Glutamatergic neuron (in vitro differentiated cells): ENCODE results near the gene NDUFS3. TPM values are rescaled to one million over a fixed set of nuclear protein-coding genes. Genes with fewer than 3 reads are reported as not detected.
A peak's percentile ranks its signal among the peaks of the same experiment; 100 is the strongest.
"Not testable (repeated sequence)": the region's sequence is repeated elsewhere in the genome, so short reads cannot be mapped to it uniquely, and the experiment has no call there.

ENCODE experiments used
- DNase-seq: peaks from one replicate; pipeline ENCODE4 v3.0.0; 2022
- H3K27ac Mint-ChIP-seq: one replicate; pipeline ENCODE4 v1.8.0; 2020; ENCODE audit warnings: mild to moderate bottlenecking, mixed read lengths, inconsistent platforms; ENCODE audit not compliant: unreplicated experiment
- H3K27me3 Mint-ChIP-seq: one replicate; pipeline ENCODE4 v1.8.0; 2020; ENCODE audit warnings: mild to moderate bottlenecking, moderate library complexity, mixed read lengths, inconsistent platforms; ENCODE audit not compliant: unreplicated experiment
- H3K36me3 Mint-ChIP-seq: one replicate; pipeline ENCODE4 v1.8.0; 2020; ENCODE audit warnings: mild to moderate bottlenecking, mixed read lengths, inconsistent platforms; ENCODE audit not compliant: unreplicated experiment
- H3K4me1 Mint-ChIP-seq: one replicate; pipeline ENCODE4 v1.8.0; 2020; ENCODE audit warnings: mild to moderate bottlenecking, low read depth, mixed read lengths, inconsistent platforms; ENCODE audit not compliant: unreplicated experiment
- H3K4me3 Mint-ChIP-seq: one replicate; pipeline ENCODE4 v1.8.0; 2020; ENCODE audit warnings: mild to moderate bottlenecking, mixed read lengths, inconsistent platforms; ENCODE audit not compliant: unreplicated experiment
- H3K9me3 Mint-ChIP-seq: one replicate; pipeline ENCODE4 v1.8.0; 2020; ENCODE audit warnings: mild to moderate bottlenecking, moderate library complexity, mixed read lengths, inconsistent platforms; ENCODE audit not compliant: unreplicated experiment
- long read RNA-seq: library from polyadenylated mRNA; unstranded; transcript quantifications from one replicate; pipeline ENCODE4 v2.0.0, GENCODE V29; 2020; ENCODE audit not compliant: unreplicated experiment
- total RNA-seq: library from RNA; stranded (reverse); fragmentation: NEBNext Ultra II Directional; extraction: Animal tissue kit (Norgen Biotek cat#: 25700); gene quantifications from one replicate; pipeline ENCODE4 v1.2.1, GENCODE V29; 2021; ENCODE audit not compliant: unreplicated experiment
- TF ChIP-seq, protein P1 (sequence below): fragments of 200-600 bp; sonication (generic); IDR thresholded peaks from one replicate; pipeline ENCODE4 v1.5.0; 2021; ENCODE audit not compliant: partially characterized antibody, unreplicated experiment

The NDUFS3 gene
- total RNA-seq: 122 TPM
- long read RNA-seq, transcript NDUFS3-201 (7 exons, 958 nt): major isoform, 59 of 68 reads
- long read RNA-seq, partial matches to known transcripts: 3 of 68 reads
- long read RNA-seq, other reads (novel, unspliced or antisense): 6 of 68 reads

DNA sequence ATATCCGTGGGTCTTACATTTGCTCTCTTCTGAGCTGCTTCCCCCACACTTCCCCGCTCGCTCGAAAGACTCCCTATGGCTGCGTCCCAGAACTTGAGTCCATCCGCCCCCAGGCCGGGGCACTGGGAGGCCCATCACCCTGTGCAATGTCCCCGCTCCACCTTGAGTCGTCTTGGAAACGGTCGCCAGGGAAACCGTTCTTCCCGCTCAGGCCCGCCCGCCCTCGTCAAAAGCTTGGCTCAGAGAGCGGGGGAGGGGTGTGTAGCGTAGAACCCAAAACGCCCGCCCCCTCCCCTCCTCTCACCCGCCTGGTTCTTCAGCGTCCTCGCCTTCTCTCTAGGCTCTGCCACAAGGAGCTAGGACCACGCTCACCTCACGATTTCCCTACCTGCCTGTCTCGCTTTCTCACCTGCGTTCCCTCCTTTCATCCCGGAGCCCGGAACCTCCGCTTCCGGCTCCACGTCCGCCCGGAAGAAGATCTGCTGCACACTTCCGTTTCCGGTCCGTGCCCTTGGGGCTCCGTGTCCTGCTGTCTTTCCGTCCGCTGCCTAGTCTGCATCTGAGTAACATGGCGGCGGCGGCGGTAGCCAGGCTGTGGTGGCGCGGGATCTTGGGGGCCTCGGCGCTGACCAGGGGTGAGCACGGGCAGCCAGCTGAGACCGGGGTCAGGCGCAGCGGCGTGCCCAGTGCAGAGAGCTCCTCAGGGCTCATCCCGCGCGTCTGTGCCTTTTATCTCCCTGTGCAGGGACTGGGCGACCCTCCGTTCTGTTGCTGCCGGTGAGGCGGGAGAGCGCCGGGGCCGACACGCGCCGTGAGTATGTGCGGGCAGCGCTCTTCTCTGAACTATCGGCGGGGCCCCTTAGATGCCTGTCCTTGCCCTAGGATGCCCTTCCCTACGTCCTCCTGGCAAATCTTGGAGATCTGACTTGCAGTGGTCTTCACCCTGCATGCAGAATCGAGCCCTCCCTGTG lies at the start of gene NDUFS3, which contains the start of gene KBTBD4:
TSS of gene NDUFS3 (plus strand) at position 551 of the 971 bp plus-strand sequence. CDS start at position 569, 18 bp downstream.
TSS of gene KBTBD4 (minus strand) at position 447 of the 971 bp plus-strand sequence. CDS start at position 428, 19 bp downstream.
- Mint-ChIP-seq H3K4me3 (peak within 1 kb of the TSS; percentile 100), H3K4me1 (peaks cover 12% of the 10 kb centered on the region), H3K36me3 (peaks cover 6% of the 10 kb centered on the region)

DNA sequence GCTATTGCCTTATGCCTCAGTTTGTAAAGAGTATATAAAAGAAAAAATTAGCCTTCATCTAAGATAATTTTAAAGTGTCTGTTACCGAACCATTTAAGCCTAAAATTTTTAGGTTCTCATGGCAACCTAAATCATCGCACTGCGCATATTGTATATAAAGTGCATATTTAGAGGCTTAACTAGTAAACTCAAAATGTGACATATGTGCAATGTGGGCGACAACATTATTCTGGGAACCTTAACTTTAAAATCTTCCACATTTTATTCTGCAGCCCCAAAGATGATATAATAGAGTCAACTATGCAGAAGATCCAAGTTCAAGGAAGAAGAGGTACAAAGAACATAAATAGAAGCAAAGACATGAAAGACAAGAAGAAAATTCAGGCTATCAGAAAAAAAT lies 48.9 kb upstream of the NDUFS3 start:
- TF ChIP-seq, protein P1, sequence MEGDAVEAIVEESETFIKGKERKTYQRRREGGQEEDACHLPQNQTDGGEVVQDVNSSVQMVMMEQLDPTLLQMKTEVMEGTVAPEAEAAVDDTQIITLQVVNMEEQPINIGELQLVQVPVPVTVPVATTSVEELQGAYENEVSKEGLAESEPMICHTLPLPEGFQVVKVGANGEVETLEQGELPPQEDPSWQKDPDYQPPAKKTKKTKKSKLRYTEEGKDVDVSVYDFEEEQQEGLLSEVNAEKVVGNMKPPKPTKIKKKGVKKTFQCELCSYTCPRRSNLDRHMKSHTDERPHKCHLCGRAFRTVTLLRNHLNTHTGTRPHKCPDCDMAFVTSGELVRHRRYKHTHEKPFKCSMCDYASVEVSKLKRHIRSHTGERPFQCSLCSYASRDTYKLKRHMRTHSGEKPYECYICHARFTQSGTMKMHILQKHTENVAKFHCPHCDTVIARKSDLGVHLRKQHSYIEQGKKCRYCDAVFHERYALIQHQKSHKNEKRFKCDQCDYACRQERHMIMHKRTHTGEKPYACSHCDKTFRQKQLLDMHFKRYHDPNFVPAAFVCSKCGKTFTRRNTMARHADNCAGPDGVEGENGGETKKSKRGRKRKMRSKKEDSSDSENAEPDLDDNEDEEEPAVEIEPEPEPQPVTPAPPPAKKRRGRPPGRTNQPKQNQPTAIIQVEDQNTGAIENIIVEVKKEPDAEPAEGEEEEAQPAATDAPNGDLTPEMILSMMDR: no peak
- Mint-ChIP-seq H3K4me1 (peaks cover 27% of the 10 kb centered on the region), H3K27me3 (no peaks in the 10 kb centered on the region), H3K27ac (peak overlapping the region; percentile 80), H3K4me3 (no peak overlapping the region), H3K9me3 (peaks cover 3% of the 10 kb centered on the region), H3K36me3 (no peaks in the 10 kb centered on the region)
- no peak for DNase-seq

More for the DNA sequence above, at the start of gene NDUFS3, which contains the start of gene KBTBD4:
- peaks cover 10% of the 10 kb centered on the region for H3K27me3 Mint-ChIP-seq
- peaks cover 7% of the 10 kb centered on the region for H3K9me3 Mint-ChIP-seq
- H3K27ac Mint-ChIP-seq: peak within 1 kb of the TSS; percentile 98
- peak; percentile 89 for DNase-seq
- TF ChIP-seq, protein P1: no peak

DNA sequence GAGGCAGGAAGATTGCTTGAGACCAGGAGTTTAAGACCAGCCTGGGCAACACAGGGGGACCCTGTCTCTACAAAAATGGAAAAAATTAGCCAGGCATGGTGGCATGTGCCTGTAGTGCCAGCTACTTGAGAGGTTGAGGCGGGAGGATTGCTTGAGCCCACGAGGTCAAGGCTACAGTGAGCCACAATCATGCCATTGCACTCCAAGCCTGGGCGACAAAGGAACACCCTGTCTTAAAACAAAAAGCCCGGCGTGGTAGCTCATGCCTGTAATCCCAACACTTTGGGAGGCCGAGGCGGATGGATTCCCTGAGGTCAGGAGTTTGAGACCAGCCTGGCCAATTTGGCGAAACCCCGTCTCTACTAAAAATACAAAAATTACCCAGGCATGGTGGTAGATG lies 48.2 kb upstream of the NDUFS3 start:
- DNase-seq, H3K27me3 Mint-ChIP-seq, H3K9me3 Mint-ChIP-seq, H3K4me3 Mint-ChIP-seq, H3K36me3 Mint-ChIP-seq: not testable (repeated sequence)
- H3K27ac Mint-ChIP-seq: peak overlapping the region; percentile 80
- H3K4me1 Mint-ChIP-seq: peaks cover 24% of the 10 kb centered on the region

DNA sequence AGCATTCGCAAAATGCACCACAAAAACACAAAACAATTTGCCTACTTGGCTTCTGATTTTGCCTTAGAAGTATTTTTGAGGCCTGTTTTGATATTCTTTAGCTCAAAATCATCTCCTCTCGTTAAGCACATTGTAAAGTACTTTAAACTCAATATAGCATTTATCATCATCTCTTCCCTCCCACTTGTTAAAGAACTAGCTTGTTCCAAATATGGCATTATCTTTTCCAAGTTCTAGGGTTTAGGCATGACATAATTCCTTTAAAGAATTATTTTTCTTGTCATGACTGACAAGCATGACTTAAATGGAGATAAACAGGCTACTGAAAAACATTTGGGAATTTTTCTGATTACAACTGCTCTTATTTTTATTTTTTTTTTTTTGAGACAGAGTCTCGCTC lies 47.2 kb upstream of the NDUFS3 start:
- Mint-ChIP-seq H3K4me3 (peak overlapping the region; percentile 55), H3K36me3 (no peaks in the 10 kb centered on the region), H3K27me3 (peaks cover 2% of the 10 kb centered on the region), H3K4me1 (peaks cover 23% of the 10 kb centered on the region), H3K9me3 (peaks cover 3% of the 10 kb centered on the region), H3K27ac (no peak overlapping the region)
- DNase-seq: no peak
- TF ChIP-seq, protein P1: no peak

DNA sequence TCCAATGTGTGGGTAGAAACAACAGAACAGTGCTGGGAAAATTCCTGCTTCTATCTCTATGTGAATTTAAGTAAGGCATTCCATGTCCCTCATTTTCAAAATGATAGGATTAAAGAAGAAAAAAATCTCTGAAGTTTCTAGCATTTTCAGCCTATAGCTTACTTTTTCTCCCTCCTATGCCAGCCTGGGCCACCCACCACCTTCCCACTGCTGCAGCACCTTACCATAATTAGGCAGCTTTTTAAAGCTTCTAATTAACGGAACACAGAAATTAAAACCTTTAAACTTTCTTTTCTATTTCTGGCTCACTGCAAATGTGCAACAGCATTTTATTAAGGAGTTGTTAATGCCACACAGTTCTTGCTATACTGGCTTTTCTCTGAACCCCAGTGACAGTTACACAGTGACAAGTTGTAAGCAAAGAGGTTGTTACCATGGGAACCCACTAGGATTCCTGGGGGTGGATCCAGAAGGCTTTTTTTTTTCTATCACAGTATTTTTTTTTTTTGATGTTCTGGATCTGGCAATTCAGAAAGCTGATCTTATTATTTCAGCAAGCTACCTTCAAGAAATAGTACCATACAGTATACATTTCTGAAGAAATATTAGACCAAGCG lies 46.2 kb upstream of the NDUFS3 start:
- DNase-seq: no peak
- Mint-ChIP-seq H3K4me1 (peaks cover 23% of the 10 kb centered on the region), H3K27ac (no peak overlapping the region), H3K36me3 (no peaks in the 10 kb centered on the region), H3K9me3 (peaks cover 3% of the 10 kb centered on the region), H3K27me3 (peaks cover 2% of the 10 kb centered on the region), H3K4me3 (no peak overlapping the region)
- TF ChIP-seq, protein P1: no peak
